SK-N-MC (cell line): ENCODE data around the gene MRPL53.

Experiments
- EZH2 ChIP-seq: fragments of 200-600 bp; sonication (generic); IDR thresholded peaks from one replicate; pipeline ENCODE4 v1.6.1; 2017; ENCODE audit warnings: antibody characterized with exemption
- FOXP2 ChIP-seq: optimal IDR thresholded peaks from 2 replicates; pipeline ENCODE3; 2011; ENCODE audit warnings: mild to moderate bottlenecking, moderate library complexity; ENCODE audit not compliant: insufficient read depth; ENCODE audit errors: extremely low read length, control extremely low read depth
- POLR2AphosphoS5 ChIP-seq: IDR thresholded peaks from 2 replicates; pipeline ENCODE4 v1.6.1; 2012; ENCODE audit warnings: mild to moderate bottlenecking, low read depth, low read length, borderline replicate concordance

GRCh38 chr2:74507926-74508520 is 35.5 kb upstream of the MRPL53 start:
- TF ChIP-seq POLR2AphosphoS5 = no peak
- TF ChIP-seq EZH2 = no peak
- TF ChIP-seq FOXP2 = no peak
